ENCODE results near the gene TUBGCP2. TPM values are rescaled to one million over a fixed set of nuclear protein-coding genes. Genes with fewer than 3 reads are reported as not detected.

The TUBGCP2 gene
- total and polyA plus RNA-seq, 9 of the 15 experiments (the other 6 are each of a cell fraction or from before 2014, with no cell fraction given) = 4.3 to 56.6 (median 28.4) TPM

DNA sequence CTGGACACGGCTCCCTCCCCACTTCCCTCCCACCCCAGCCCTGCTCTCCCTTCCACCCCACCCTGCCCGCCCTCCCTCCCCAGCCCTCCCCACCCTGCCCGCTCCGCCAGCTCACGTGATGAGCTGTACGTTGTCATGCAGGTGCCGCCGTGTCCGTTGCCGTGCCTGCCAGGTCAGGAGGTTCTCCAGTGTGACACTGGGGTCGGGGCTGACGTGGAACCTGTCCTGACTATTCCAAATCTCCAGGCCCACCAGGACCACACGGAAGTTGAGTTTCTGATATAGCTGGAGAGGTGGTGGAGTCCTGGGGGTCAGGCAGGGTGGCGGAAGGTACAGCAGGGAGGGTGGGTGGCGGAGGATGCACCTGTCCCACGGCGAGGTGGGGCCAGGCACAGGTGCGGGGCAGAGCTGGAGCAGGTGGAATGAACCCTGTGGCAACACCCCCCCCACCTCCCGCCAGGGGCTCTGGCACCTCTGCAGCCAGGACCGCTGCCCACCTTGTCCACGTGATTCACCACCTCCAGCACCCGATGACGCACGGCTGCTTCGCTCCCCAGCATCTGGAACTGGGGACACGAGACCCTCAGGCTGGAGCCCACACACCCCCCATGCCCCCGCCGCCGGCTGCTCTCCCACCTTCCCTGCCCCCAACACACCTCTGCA is 36.2 kb downstream of the TUBGCP2 start:
- Histone ChIP-seq H3K9me3 (replicated peaks; ENCODE audit: control insufficient read depth, insufficient read depth, low read depth, low read length) (no peaks in the 10 kb centered on the region), H3K9me1 (ENCODE audit: control insufficient read depth, insufficient read depth, low read length) (no peaks in the 10 kb centered on the region), H3K9ac (ENCODE audit: insufficient read depth in 1 of 2, low read depth in 2 of 2, low read length in 2 of 2) (no peak overlapping the region), H3K4me1 (replicated peaks in 1 of 2; ENCODE audit: control insufficient read depth in 2 of 2, insufficient read depth in 2 of 2, low read length in 2 of 2) (peaks cover 20 to 92% of the 10 kb centered on the region in 2 experiments), H2AFZ (ENCODE audit: low read depth, low read length) (no peak overlapping the region), H3K79me2 (ENCODE audit: control insufficient read depth, insufficient read depth, low read length) (no peaks in the 10 kb centered on the region), H3K27me3 (ENCODE audit: control insufficient read depth in 2 of 2, insufficient read depth in 2 of 2, low read length in 2 of 2) (no peaks in the 10 kb centered on the region), H3K4me2 (ENCODE audit: insufficient read depth, low read length) (no peak overlapping the region), H3K36me3 (ENCODE audit: control insufficient read depth, insufficient read depth, low read length) (no peaks in the 10 kb centered on the region), H4K20me1 (replicated peaks; ENCODE audit: control insufficient read depth, insufficient read depth, low read length) (no peaks in the 10 kb centered on the region), H3K27ac (ENCODE audit: extremely low read depth, low read depth, low read length) (no peak overlapping the region), H3K4me3 (no peak overlapping the region)
- ChIA-PET POLR2A (no interaction called here), CTCF (ENCODE audit: low intra/inter-chr PET ratio) (no interaction called here)
- WGBS (ENCODE audit: insufficient coverage, low coverage, missing lambda C conversion rate) = 62% methylated on average over 4 of the region's 29 CpGs
- DNase-seq (ENCODE audit: extremely low read depth in 1 of 4, low spot score in 3 of 4) (no peak), FAIRE-seq (no peak), ATAC-seq (no peak)
- TF ChIP-seq, protein P1, sequence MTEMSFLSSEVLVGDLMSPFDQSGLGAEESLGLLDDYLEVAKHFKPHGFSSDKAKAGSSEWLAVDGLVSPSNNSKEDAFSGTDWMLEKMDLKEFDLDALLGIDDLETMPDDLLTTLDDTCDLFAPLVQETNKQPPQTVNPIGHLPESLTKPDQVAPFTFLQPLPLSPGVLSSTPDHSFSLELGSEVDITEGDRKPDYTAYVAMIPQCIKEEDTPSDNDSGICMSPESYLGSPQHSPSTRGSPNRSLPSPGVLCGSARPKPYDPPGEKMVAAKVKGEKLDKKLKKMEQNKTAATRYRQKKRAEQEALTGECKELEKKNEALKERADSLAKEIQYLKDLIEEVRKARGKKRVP (CRISPR knock-in tag; IDR thresholded peaks at IDR 0.05) = no peak
- TF ChIP-seq ATF1 (CRISPR knock-in tag; IDR thresholded peaks at IDR 0.05) = no peak
- no peak for TF ChIP-seq ATF1 (tag; IDR thresholded peaks at IDR 0.05)
- in situ Hi-C loops (cut with MboI) (no loop called here), intact Hi-C loops (cut with micrococcal nuclease) (no loop called here)
- no TSS peak for BruUV-seq (replicated peaks)

DNA sequence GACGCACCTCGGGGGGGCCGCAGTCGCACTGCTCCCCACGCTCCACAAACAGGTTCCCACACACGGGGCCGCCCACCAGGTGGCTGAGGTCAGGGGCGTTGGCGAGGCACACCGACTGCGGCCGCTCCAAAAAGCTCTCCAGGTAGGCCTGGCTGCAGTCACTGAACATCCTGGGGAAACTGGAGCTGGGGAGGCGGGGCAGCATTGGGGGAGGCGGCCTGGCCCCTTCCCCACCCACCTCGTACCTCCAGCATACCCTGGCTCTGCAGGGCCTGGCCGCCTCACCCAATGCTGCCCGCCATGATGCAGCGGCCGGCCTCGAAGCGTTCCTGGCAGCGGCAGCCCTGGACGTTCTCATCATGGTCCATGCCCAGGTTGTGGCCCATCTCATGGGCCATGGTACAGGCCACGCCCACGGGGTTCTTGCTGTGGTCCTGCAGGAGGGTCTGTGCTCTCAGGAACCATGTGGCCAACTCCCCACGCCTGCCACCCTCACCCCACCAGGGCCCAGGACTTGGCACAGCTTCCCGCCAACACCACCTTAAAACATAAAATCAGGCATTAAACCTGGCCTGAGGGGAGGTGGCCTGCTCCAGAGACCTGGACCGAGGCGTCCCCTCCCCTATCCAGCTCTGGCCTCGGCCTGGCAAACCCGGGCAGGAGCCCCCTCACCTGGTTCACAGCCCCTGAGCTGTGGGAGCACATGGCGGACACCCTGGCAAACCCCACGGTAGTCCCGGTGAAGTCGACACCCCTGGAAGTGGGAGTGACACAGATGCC is 37.0 kb downstream of the TUBGCP2 start:
- intact Hi-C loops (cut with micrococcal nuclease) = no loop called here
- DNase-seq (ENCODE audit: extremely low read depth in 1 of 4, low spot score in 3 of 4) = no peak
- Histone ChIP-seq H3K9me1 (ENCODE audit: control insufficient read depth, insufficient read depth, low read length) (no peaks in the 10 kb centered on the region), H3K27me3 (ENCODE audit: control insufficient read depth in 2 of 2, insufficient read depth in 2 of 2, low read length in 2 of 2) (no peaks in the 10 kb centered on the region), H3K9me3 (replicated peaks; ENCODE audit: control insufficient read depth, insufficient read depth, low read depth, low read length) (no peaks in the 10 kb centered on the region), H4K20me1 (replicated peaks; ENCODE audit: control insufficient read depth, insufficient read depth, low read length) (no peaks in the 10 kb centered on the region), H2AFZ (ENCODE audit: low read depth, low read length) (no peak overlapping the region), H3K4me3 (no peak overlapping the region), H3K79me2 (ENCODE audit: control insufficient read depth, insufficient read depth, low read length) (no peaks in the 10 kb centered on the region), H3K4me1 (replicated peaks in 1 of 2; ENCODE audit: control insufficient read depth in 2 of 2, insufficient read depth in 2 of 2, low read length in 2 of 2) (peaks cover 16 to 92% of the 10 kb centered on the region in 2 experiments), H3K4me2 (ENCODE audit: insufficient read depth, low read length) (no peak overlapping the region), H3K9ac (ENCODE audit: insufficient read depth in 1 of 2, low read depth in 2 of 2, low read length in 2 of 2) (no peak overlapping the region), H3K27ac (ENCODE audit: extremely low read depth, low read depth, low read length) (no peak overlapping the region), H3K36me3 (ENCODE audit: control insufficient read depth, insufficient read depth, low read length) (no peaks in the 10 kb centered on the region)
- POLR2A ChIA-PET = interaction anchor here (1.3 kb wide), 1 partner anchor 9 kb away, joined by 4 read pairs; no protein-coding TSS in a partner anchor
- CTCF ChIA-PET (ENCODE audit: low intra/inter-chr PET ratio) = no interaction called here
- BruUV-seq (replicated peaks) = no TSS peak
- no peak for ATAC-seq
- WGBS (ENCODE audit: insufficient coverage, low coverage, missing lambda C conversion rate) = 73% methylated on average over 5 of the region's 35 CpGs
- in situ Hi-C loops (cut with MboI) = no loop called here
- FAIRE-seq = no peak
- TF ChIP-seq RBFOX2 (IDR thresholded peaks at IDR 0.05; ENCODE audit: low read depth, low read length) (no peak), ZNF436 (CRISPR knock-in tag; IDR thresholded peaks at IDR 0.05) (no peak), SMAD2 (IDR thresholded peaks at IDR 0.05; ENCODE audit: low read depth, low read length) (no peak), POLR2AphosphoS5 (IDR thresholded peaks at IDR 0.05; ENCODE audit: control insufficient read depth, insufficient read depth, low read depth, low read length) (no peak)
- TF ChIP-seq, protein P2, sequence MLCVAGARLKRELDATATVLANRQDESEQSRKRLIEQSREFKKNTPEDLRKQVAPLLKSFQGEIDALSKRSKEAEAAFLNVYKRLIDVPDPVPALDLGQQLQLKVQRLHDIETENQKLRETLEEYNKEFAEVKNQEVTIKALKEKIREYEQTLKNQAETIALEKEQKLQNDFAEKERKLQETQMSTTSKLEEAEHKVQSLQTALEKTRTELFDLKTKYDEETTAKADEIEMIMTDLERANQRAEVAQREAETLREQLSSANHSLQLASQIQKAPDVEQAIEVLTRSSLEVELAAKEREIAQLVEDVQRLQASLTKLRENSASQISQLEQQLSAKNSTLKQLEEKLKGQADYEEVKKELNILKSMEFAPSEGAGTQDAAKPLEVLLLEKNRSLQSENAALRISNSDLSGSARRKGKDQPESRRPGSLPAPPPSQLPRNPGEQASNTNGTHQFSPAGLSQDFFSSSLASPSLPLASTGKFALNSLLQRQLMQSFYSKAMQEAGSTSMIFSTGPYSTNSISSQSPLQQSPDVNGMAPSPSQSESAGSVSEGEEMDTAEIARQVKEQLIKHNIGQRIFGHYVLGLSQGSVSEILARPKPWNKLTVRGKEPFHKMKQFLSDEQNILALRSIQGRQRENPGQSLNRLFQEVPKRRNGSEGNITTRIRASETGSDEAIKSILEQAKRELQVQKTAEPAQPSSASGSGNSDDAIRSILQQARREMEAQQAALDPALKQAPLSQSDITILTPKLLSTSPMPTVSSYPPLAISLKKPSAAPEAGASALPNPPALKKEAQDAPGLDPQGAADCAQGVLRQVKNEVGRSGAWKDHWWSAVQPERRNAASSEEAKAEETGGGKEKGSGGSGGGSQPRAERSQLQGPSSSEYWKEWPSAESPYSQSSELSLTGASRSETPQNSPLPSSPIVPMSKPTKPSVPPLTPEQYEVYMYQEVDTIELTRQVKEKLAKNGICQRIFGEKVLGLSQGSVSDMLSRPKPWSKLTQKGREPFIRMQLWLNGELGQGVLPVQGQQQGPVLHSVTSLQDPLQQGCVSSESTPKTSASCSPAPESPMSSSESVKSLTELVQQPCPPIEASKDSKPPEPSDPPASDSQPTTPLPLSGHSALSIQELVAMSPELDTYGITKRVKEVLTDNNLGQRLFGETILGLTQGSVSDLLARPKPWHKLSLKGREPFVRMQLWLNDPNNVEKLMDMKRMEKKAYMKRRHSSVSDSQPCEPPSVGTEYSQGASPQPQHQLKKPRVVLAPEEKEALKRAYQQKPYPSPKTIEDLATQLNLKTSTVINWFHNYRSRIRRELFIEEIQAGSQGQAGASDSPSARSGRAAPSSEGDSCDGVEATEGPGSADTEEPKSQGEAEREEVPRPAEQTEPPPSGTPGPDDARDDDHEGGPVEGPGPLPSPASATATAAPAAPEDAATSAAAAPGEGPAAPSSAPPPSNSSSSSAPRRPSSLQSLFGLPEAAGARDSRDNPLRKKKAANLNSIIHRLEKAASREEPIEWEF (CRISPR knock-in tag; IDR thresholded peaks at IDR 0.05) = no peak
